GM12892 (cell line): ENCODE measurements around the gene BNIP5.

Experiments used
- POLR2A ChIP-seq: IDR thresholded peaks from 2 replicates; pipeline ENCODE4 v1.6.1; 2011; ENCODE audit warnings: low read depth, low read length, control low read depth
- POLR2AphosphoS5 ChIP-seq: IDR thresholded peaks from 2 replicates; pipeline ENCODE4 v1.6.1; 2011; ENCODE audit warnings: low read depth, low read length, control low read depth

DNA sequence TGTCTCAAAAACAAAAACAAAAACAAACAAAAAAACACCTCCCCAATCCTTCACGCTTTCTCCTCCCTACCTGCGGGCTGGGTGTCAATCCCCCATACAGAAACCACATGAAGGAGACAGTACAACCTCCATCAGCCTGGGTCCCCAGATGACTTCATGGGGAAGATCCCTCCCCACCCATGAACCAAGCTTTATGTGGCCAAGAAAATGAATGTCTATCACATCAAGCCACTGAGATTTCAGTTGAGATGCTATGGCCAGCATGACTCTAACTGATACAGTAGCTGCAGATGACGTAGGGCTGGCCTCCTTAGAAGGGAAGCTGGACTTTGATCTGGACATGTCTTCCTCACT is 21.2 kb upstream of the BNIP5 start:
- TF ChIP-seq POLR2AphosphoS5 = no peak
- TF ChIP-seq POLR2A = no peak
